ENCODE measurements around the gene CDK14. TPM values are rescaled to one million over a fixed set of nuclear protein-coding genes. Genes with fewer than 3 reads are reported as not detected.

Gene CDK14
- total RNA-seq, 4 donors from 2014 or later: 3.5 to 5.1 (median 3.9) TPM

- 91% methylated on average over 8 of the region's 8 CpGs for WGBS
- H3K4me1 ChIP-seq: peaks cover 7% of the 10 kb centered on the region
- DNase-seq (ENCODE audit: low spot score in 2 of 2): no peak
- TF ChIP-seq CTCF (IDR thresholded peaks at IDR 0.05): no peak
- TF ChIP-seq POLR2AphosphoS5 (IDR thresholded peaks at IDR 0.05): no peak
- no peak for TF ChIP-seq POLR2A (IDR thresholded peaks at IDR 0.05)
- no peak for TF ChIP-seq EP300 (IDR thresholded peaks at IDR 0.05)
- no peak overlapping the region for H3K4me3 ChIP-seq
- H3K9me3 ChIP-seq: no peaks in the 10 kb centered on the region
- no peaks in the 10 kb centered on the region for H3K36me3 ChIP-seq
- no peaks in the 10 kb centered on the region for H3K27me3 ChIP-seq
- H3K27ac ChIP-seq: no peak overlapping the region
Measured at GRCh38 chr7:91041901-91042484, 445.9 kb downstream of the CDK14 start.

- H3K36me3 ChIP-seq: no peaks in the 10 kb centered on the region
- no peak for DNase-seq (ENCODE audit: low spot score in 2 of 2)
- no peak overlapping the region for H3K4me3 ChIP-seq
- H3K9me3 ChIP-seq: no peaks in the 10 kb centered on the region
- 87% methylated on average over 1 of the region's 1 CpG for WGBS
- peaks cover 7% of the 10 kb centered on the region for H3K4me1 ChIP-seq
- no peak overlapping the region for H3K27ac ChIP-seq
- TF ChIP-seq EP300 (IDR thresholded peaks at IDR 0.05) (no peak), POLR2AphosphoS5 (IDR thresholded peaks at IDR 0.05) (no peak), CTCF (IDR thresholded peaks at IDR 0.05) (no peak), POLR2A (IDR thresholded peaks at IDR 0.05) (no peak)
- H3K27me3 ChIP-seq: no peaks in the 10 kb centered on the region
Measured at GRCh38 chr7:91043186-91043585, 447.1 kb downstream of the CDK14 start.

- no peak for TF ChIP-seq POLR2A (IDR thresholded peaks at IDR 0.05)
- no peak for TF ChIP-seq CTCF (IDR thresholded peaks at IDR 0.05)
- TF ChIP-seq POLR2AphosphoS5 (IDR thresholded peaks at IDR 0.05): no peak
- no peak for TF ChIP-seq EP300 (IDR thresholded peaks at IDR 0.05)
- peaks cover 7% of the 10 kb centered on the region for H3K4me1 ChIP-seq
- H3K36me3 ChIP-seq: no peaks in the 10 kb centered on the region
- 92% methylated on average over 6 of the region's 6 CpGs for WGBS
- no peaks in the 10 kb centered on the region for H3K9me3 ChIP-seq
- H3K4me3 ChIP-seq: no peak overlapping the region
- H3K27me3 ChIP-seq: no peaks in the 10 kb centered on the region
- no peak overlapping the region for H3K27ac ChIP-seq
- DNase-seq (ENCODE audit: low spot score in 2 of 2): no peak
Measured at GRCh38 chr7:91043924-91044645, 448.0 kb downstream of the CDK14 start.

GRCh38 chr7:91045606-91046005, 449.5 kb downstream of the CDK14 start:
- TF ChIP-seq CTCF (IDR thresholded peaks at IDR 0.05) (no peak), POLR2AphosphoS5 (IDR thresholded peaks at IDR 0.05) (no peak), EP300 (IDR thresholded peaks at IDR 0.05) (no peak), POLR2A (IDR thresholded peaks at IDR 0.05) (no peak)
- no peak for DNase-seq (ENCODE audit: low spot score in 2 of 2)
- Histone ChIP-seq H3K9me3 (no peaks in the 10 kb centered on the region), H3K27me3 (no peaks in the 10 kb centered on the region), H3K4me3 (no peak overlapping the region), H3K4me1 (peaks cover 7% of the 10 kb centered on the region), H3K36me3 (no peaks in the 10 kb centered on the region), H3K27ac (peak overlapping the region; percentile 2)
- 58% methylated on average over 1 of the region's 1 CpG for WGBS

- no peak overlapping the region for H3K4me3 ChIP-seq
- H3K4me1 ChIP-seq: peaks cover 7% of the 10 kb centered on the region
- no peaks in the 10 kb centered on the region for H3K27me3 ChIP-seq
- H3K9me3 ChIP-seq: no peaks in the 10 kb centered on the region
- TF ChIP-seq EP300 (IDR thresholded peaks at IDR 0.05): no peak
- no peak for TF ChIP-seq POLR2AphosphoS5 (IDR thresholded peaks at IDR 0.05)
- no peak for TF ChIP-seq CTCF (IDR thresholded peaks at IDR 0.05)
- TF ChIP-seq POLR2A (IDR thresholded peaks at IDR 0.05): no peak
- H3K27ac ChIP-seq: peak overlapping the region; percentile 0
- H3K36me3 ChIP-seq: no peaks in the 10 kb centered on the region
- WGBS: 45% methylated on average over 2 of the region's 2 CpGs
- DNase-seq (ENCODE audit: low spot score in 2 of 2): no peak
Measured at GRCh38 chr7:91046322-91047089, 450.4 kb downstream of the CDK14 start.
